Neuronal stem cell (in vitro differentiated cells): ENCODE results near the gene SNX22.

ENCODE experiments used
- DNase-seq: peaks from one replicate; pipeline ENCODE4 v3.0.0-alpha.2; 2013; ENCODE audit warnings: low spot score
- H2AFZ ChIP-seq: one replicate; pipeline ENCODE4 v1.6.1; 2013; ENCODE audit warnings: mild to moderate bottlenecking, low read length, inconsistent platforms
- H2AK5ac ChIP-seq: 2 replicates; pipeline ENCODE4 v1.6.1; 2013; ENCODE audit warnings: low read depth, mild to moderate bottlenecking, inconsistent platforms, low read length, moderate library complexity, mixed read lengths
- H2BK120ac ChIP-seq: 2 replicates; pipeline ENCODE4 v1.6.1; 2013; ENCODE audit warnings: low read depth, mild to moderate bottlenecking, inconsistent platforms, low read length, moderate library complexity, mixed read lengths
- H2BK12ac ChIP-seq: one replicate; pipeline ENCODE4 v1.6.1; 2013; ENCODE audit warnings: low read length, inconsistent platforms
- H2BK15ac ChIP-seq: 2 replicates; pipeline ENCODE4 v1.6.1; 2013; ENCODE audit warnings: mild to moderate bottlenecking, low read length, inconsistent platforms, mixed read lengths
- H2BK5ac ChIP-seq: one replicate; pipeline ENCODE4 v1.6.1; 2013; ENCODE audit warnings: inconsistent platforms, mild to moderate bottlenecking, low read length, moderate library complexity
- H3K14ac ChIP-seq: one replicate; pipeline ENCODE4 v1.6.1; 2013; ENCODE audit warnings: low read length, inconsistent platforms
- H3K18ac ChIP-seq: 2 replicates; pipeline ENCODE4 v1.6.1; 2013; ENCODE audit warnings: low read length, inconsistent platforms
- H3K23ac ChIP-seq: 2 replicates; pipeline ENCODE4 v1.6.1; 2013; ENCODE audit warnings: low read depth, mild to moderate bottlenecking, mixed read lengths, low read length, inconsistent platforms; ENCODE audit not compliant: poor library complexity
- H3K27ac ChIP-seq: replicated peaks from 3 replicates; pipeline ENCODE4 v1.5.1; 2013; ENCODE audit warnings: low read length, inconsistent platforms
- H3K27me3 ChIP-seq, 3 experiments: 2 replicates each; pipeline ENCODE4 v1.6.1; 2013; ENCODE audit warnings: low read length in 3 of 3, mild to moderate bottlenecking in 2 of 3, inconsistent platforms in 1 of 3, low read depth in 1 of 3, mixed read lengths in 1 of 3, moderate library complexity in 1 of 3; ENCODE audit not compliant: control insufficient read depth in 3 of 3, insufficient read depth in 3 of 3
- H3K36me3 ChIP-seq, 2 donors: replicated peaks in 1 of 2; 2 replicates each; pipeline ENCODE4 v1.6.1; 2013; ENCODE audit warnings: low read length in 2 of 2; ENCODE audit not compliant: control insufficient read depth in 2 of 2, insufficient read depth in 2 of 2
- H3K4ac ChIP-seq: 2 replicates; pipeline ENCODE4 v1.6.1; 2013; ENCODE audit warnings: inconsistent platforms, mild to moderate bottlenecking, low read length, moderate library complexity
- H3K4me1 ChIP-seq, 2 donors: 1 replicate in 1 of 2; 2 replicates in 1 of 2; pipeline ENCODE4 v1.6.1; 2013; ENCODE audit warnings: low read length in 2 of 2, low read depth in 1 of 2; ENCODE audit not compliant: control insufficient read depth in 2 of 2, insufficient read depth in 1 of 2
- H3K4me2 ChIP-seq: one replicate; pipeline ENCODE4 v1.6.1; 2013; ENCODE audit warnings: mild to moderate bottlenecking, low read length, inconsistent platforms; ENCODE audit not compliant: insufficient read depth, poor library complexity, severe bottlenecking
- H3K4me3 ChIP-seq, 2 donors: 2 replicates each; pipeline ENCODE4 v1.5.1; 2013; ENCODE audit warnings: low read length in 2 of 2, mild to moderate bottlenecking in 2 of 2, inconsistent platforms in 1 of 2, moderate library complexity in 1 of 2
- H3K79me1 ChIP-seq: one replicate; pipeline ENCODE4 v1.6.1; 2013; ENCODE audit warnings: low read depth, mild to moderate bottlenecking, inconsistent platforms, low read length, moderate library complexity
- H3K9ac ChIP-seq: one replicate; pipeline ENCODE4 v1.6.1; 2013; ENCODE audit warnings: mild to moderate bottlenecking, low read depth, low read length, inconsistent platforms; ENCODE audit not compliant: poor library complexity
- H3K9me3 ChIP-seq, 2 donors: replicated peaks in 1 of 2; 2 replicates each; pipeline versions ENCODE3 to v1.6.1; 2013; ENCODE audit warnings: low read length in 2 of 2, mild to moderate bottlenecking in 2 of 2, inconsistent platforms in 1 of 2, low read depth in 1 of 2, mixed read lengths in 1 of 2, moderate library complexity in 1 of 2; ENCODE audit not compliant: control insufficient read depth in 2 of 2, insufficient read depth in 1 of 2
- H4K8ac ChIP-seq: one replicate; pipeline ENCODE4 v1.6.1; 2013; ENCODE audit warnings: low read depth, mild to moderate bottlenecking, inconsistent platforms, low read length, moderate library complexity
- H4K91ac ChIP-seq: one replicate; pipeline ENCODE4 v1.6.1; 2013; ENCODE audit warnings: low read length, low read depth, mild to moderate bottlenecking, inconsistent platforms; ENCODE audit not compliant: poor library complexity
- WGBS, 2 donors: extraction: QIAGEN DNeasy Blood & Tissue Kit; methylation state at CpG; one replicate each; pipeline ENCODE4 v1.1.7; 2013; ENCODE audit warnings: missing lambda C conversion rate in 2 of 2, mixed read lengths in 1 of 2; ENCODE audit not compliant: insufficient read length in 2 of 2, insufficient replicate concordance in 1 of 2; ENCODE audit errors: extremely low coverage in 2 of 2; 5-methylcytosine and 5-hydroxymethylcytosine counted together

SNX22 gene

DNA sequence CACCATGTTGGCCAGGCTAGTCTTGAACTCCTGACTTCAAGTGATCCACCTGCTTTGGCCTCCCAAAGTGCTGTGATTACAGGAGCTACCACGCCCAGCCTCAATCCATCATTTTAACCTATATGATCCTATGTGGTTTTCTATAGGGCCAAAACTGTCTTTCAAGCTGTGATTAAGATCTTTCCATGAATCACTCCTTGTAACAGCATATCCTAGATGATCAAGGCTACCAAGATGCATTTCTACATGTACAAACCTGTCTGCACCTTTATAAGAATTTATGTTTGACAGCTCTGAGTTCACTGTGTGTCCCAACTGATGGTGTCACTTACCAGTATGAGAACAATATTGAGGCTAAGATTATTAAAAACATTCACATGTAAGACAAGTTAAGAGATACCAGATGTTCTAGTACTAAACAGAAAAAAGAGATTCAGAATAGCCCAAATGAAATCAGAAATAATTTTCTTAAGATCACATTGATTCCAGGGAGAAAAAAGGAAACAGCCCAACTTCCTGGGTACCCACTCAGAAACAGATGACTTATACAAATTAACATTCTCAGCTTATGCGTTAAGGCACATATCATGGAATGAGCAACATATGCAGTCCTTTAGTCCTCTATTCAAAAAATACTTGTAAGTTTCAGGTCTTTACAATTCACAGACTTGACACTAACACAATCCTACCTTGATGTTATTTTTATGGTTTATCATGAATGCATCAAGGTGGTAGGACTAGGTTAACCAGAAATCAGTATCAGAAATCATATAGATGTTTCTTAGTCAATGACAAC, 36.1 kb downstream of the SNX22 start:
- H4K91ac ChIP-seq = no peak overlapping the region
- no peak for DNase-seq
- H3K9me3 ChIP-seq = no peaks in the 10 kb centered on the region
- H3K27ac ChIP-seq = no peak overlapping the region
- no peak overlapping the region for H2BK15ac ChIP-seq
- H4K8ac ChIP-seq = no peak overlapping the region
- no peak overlapping the region for H3K23ac ChIP-seq
- no peak overlapping the region for H2BK12ac ChIP-seq
- H3K18ac ChIP-seq = no peak overlapping the region
- H3K4ac ChIP-seq = no peak overlapping the region
- H3K27me3 ChIP-seq = no peaks in the 10 kb centered on the region
- no peak overlapping the region for H2AK5ac ChIP-seq
- H3K36me3 ChIP-seq = peaks cover 6 to 45% of the 10 kb centered on the region in 2 donors
- no peak overlapping the region for H2BK120ac ChIP-seq
- no peak overlapping the region for H2AFZ ChIP-seq
- peaks cover 2% of the 10 kb centered on the region for H3K79me1 ChIP-seq
- no peak overlapping the region for H3K4me2 ChIP-seq
- no CpG with 5 or more reads among the region's 2 CpGs for WGBS, 2 donors
- no peak overlapping the region for H3K4me3 ChIP-seq
- H3K4me1 ChIP-seq = peaks cover 0 to 7% of the 10 kb centered on the region in 2 donors
- H3K14ac ChIP-seq = no peak overlapping the region
- H2BK5ac ChIP-seq = no peak overlapping the region
- no peak overlapping the region for H3K9ac ChIP-seq

DNA sequence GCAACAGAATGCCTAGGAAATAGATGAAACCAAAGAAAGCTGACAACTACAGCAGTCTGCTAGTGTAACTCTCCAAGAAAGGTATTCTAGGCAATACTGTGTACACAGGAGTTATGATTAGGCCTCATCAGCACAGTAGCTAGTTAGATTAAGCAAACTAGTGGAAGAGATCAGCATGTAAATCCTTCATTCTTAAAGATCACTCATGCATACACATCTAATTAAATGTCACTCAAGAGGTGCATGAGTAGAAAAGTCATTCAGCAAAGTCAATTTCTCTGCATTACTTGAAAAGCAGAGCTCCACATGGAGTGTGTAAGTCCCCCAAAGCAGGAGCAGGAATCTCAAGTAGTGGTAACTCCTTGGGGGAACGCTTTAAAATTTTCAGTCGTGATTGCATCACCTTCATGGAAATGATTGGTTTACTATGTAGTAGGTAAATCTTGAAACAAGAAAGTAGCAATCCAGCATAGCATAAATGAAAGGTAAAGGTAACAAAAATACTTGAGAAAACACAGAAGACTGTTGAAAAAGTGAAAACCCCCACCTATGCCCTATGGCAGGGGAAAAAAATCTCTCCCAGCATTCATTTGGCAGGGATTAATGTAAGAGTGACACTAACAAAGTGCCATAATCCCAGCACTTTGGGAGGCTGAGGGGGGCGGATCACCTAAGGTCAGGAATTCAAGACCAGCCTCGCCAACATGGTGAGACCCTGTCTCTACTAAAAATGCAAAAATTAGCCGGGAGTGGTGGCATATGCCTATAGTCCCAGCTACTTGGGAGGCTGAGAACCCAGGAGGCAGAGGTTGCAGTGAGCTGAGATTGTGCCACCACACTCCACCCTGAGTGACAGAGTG, 40.7 kb downstream of the SNX22 start:
- Histone ChIP-seq H3K4me3 (no peak overlapping the region), H3K36me3 (peaks cover 5 to 41% of the 10 kb centered on the region in 2 donors), H3K18ac (no peak overlapping the region), H3K9me3 (no peaks in the 10 kb centered on the region), H3K4ac (no peak overlapping the region), H3K23ac (no peak overlapping the region), H3K4me2 (no peak overlapping the region), H3K27me3 (no peaks in the 10 kb centered on the region), H3K9ac (no peak overlapping the region), H4K8ac (no peak overlapping the region), H2BK12ac (no peak overlapping the region), H3K27ac (peak overlapping the region; percentile 70), H2BK120ac (no peak overlapping the region), H4K91ac (no peak overlapping the region), H3K4me1 (peaks cover 0 to 8% of the 10 kb centered on the region in 2 donors), H2BK5ac (no peak overlapping the region), H3K14ac (no peak overlapping the region), H3K79me1 (peaks cover 2% of the 10 kb centered on the region), H2BK15ac (no peak overlapping the region), H2AK5ac (no peak overlapping the region), H2AFZ (no peak overlapping the region)
- WGBS, 2 donors = no CpG with 5 or more reads among the region's 5 CpGs
- peak; percentile 21 for DNase-seq

DNA sequence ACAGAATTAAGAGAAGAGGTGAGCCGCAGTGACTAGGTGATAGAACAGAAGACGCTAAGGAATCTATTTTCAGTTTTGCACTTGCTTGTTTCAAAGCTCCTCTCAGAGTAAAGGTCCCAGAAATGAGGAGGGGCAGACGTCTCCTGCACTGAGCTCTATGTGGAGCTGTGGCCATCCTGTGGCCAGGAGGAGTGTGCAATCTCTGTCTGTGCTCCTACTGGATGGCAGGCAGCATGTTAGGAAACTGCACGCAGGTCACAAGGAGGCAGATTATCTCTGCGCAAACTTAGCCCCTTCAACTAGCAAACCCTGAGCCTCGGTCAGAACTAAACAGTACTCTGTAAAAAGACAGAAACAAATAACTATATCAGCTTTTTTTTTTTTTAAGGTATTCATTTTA, 42.4 kb downstream of the SNX22 start:
- Histone ChIP-seq H2AFZ (no peak overlapping the region), H2BK15ac (no peak overlapping the region), H3K4me3 (no peak overlapping the region), H3K4ac (no peak overlapping the region), H2BK120ac (no peak overlapping the region), H2BK12ac (no peak overlapping the region), H3K36me3 (peaks cover 3 to 30% of the 10 kb centered on the region in 2 donors), H3K79me1 (peaks cover 2% of the 10 kb centered on the region), H3K18ac (no peak overlapping the region), H3K23ac (no peak overlapping the region), H3K14ac (no peak overlapping the region), H3K9ac (no peak overlapping the region), H2BK5ac (no peak overlapping the region), H3K27ac (no peak overlapping the region), H3K4me2 (no peak overlapping the region), H2AK5ac (no peak overlapping the region), H3K4me1 (peaks cover 0 to 11% of the 10 kb centered on the region in 2 donors), H4K91ac (no peak overlapping the region), H3K9me3 (no peaks in the 10 kb centered on the region), H4K8ac (no peak overlapping the region), H3K27me3 (no peaks in the 10 kb centered on the region)
- WGBS, 2 donors = no CpG with 5 or more reads among the region's 6 CpGs
- DNase-seq = no peak

DNA sequence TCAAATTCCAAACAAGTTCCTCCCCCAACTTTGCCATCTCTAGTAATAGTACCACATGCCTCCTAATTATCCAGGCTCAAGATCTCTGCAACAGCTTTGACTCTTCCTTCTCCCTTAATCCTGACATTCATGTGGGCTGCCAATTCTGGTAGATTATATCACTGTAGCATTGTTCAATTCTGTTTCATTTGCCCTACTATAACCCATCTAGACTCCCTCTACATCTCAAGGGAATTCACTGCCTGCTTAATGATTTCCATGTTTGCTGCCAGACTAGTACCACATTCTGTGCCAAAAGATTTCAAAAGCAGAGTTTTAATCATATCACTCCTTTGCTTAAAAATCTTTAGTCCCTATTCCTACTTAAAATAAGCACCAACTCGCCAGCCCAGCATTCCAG, 45.9 kb downstream of the SNX22 start:
- Histone ChIP-seq H3K9me3 (no peaks in the 10 kb centered on the region), H3K79me1 (no peaks in the 10 kb centered on the region), H4K91ac (no peak overlapping the region), H3K4me3 (no peak overlapping the region), H3K23ac (no peak overlapping the region), H3K36me3 (peaks cover 3 to 40% of the 10 kb centered on the region in 2 donors), H3K4me1 (peaks cover 0 to 4% of the 10 kb centered on the region in 2 donors), H3K4me2 (no peak overlapping the region), H3K4ac (no peak overlapping the region), H2AFZ (no peak overlapping the region), H2BK12ac (no peak overlapping the region), H4K8ac (no peak overlapping the region), H3K27ac (no peak overlapping the region), H3K14ac (no peak overlapping the region), H3K18ac (no peak overlapping the region), H2BK15ac (no peak overlapping the region), H2BK120ac (no peak overlapping the region), H3K9ac (no peak overlapping the region), H2AK5ac (no peak overlapping the region), H2BK5ac (no peak overlapping the region), H3K27me3 (no peaks in the 10 kb centered on the region)
- no peak for DNase-seq
- no CpG with 5 or more reads among the region's 1 CpG for WGBS, 2 donors
